ENCODE measurements around the gene RAB11FIP4.

DNA sequence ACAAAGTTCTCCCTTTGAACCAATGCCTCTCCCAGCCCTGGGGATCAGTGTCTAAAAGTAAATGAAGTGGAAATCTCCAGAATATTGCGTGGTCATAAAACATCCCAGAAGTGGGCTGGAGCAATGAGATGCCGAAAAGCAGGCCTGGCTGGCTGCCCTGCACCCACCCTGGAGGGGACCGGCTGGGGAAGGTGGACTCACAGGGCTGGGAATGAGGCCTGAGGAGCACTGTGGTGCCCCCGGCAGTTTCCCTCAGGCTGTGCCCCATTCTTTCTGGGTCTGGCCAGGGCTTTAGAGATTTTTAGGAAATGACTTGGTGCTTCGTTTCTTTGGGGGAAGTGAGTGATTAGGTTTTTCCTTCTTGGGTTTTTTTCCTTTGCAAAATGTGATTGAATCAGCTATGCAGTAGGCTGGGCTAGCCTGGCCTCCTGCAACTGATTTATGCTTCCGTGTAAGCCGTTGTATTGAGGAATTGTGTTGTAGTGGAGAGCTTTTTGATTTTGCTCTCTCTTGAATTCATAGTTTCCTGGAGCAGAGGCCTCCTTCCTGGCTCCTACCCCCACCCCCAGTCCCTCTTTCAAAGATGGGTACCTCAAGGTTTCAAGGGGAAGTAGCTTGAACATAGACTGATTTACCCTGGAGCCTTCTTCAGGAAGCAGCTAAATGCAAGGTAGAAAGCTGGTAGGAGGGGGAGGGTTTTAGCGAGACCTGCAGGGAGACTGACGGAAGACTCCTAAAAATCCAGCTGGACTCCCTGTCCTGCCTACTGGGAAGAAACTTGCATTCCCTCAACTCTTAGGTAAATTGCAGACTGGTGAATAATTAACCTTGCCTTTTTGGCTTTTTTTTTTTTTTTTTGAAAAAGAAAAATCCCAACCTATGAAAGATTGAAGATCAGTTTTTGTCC, 170.2 kb downstream of the RAB11FIP4 start:
- TF ChIP-seq, protein P1, sequence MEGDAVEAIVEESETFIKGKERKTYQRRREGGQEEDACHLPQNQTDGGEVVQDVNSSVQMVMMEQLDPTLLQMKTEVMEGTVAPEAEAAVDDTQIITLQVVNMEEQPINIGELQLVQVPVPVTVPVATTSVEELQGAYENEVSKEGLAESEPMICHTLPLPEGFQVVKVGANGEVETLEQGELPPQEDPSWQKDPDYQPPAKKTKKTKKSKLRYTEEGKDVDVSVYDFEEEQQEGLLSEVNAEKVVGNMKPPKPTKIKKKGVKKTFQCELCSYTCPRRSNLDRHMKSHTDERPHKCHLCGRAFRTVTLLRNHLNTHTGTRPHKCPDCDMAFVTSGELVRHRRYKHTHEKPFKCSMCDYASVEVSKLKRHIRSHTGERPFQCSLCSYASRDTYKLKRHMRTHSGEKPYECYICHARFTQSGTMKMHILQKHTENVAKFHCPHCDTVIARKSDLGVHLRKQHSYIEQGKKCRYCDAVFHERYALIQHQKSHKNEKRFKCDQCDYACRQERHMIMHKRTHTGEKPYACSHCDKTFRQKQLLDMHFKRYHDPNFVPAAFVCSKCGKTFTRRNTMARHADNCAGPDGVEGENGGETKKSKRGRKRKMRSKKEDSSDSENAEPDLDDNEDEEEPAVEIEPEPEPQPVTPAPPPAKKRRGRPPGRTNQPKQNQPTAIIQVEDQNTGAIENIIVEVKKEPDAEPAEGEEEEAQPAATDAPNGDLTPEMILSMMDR (IDR thresholded peaks at IDR 0.05; ENCODE audit: low read depth, low read length, missing input control), result no peak
- TF ChIP-seq REST (IDR thresholded peaks at IDR 0.05) (peak; percentile 34), RAD21 (IDR thresholded peaks at IDR 0.05) (no peak), EGR1 (IDR thresholded peaks at IDR 0.05; ENCODE audit: low read depth in 2 of 2) (no peak), FOXA1 (IDR thresholded peaks at IDR 0.05) (no peak), ATF3 (IDR thresholded peaks at IDR 0.05) (no peak), TAF1 (conservative IDR thresholded peaks at IDR 0.05) (no peak), GABPA (IDR thresholded peaks at IDR 0.05 in 1 of 2, conservative IDR thresholded peaks at IDR 0.05 in 1 of 2) (no peak), SP1 (IDR thresholded peaks at IDR 0.05) (no peak), HNF4A (conservative IDR thresholded peaks at IDR 0.05) (peak in 1 of 2 donors; percentile 37), YY1 (IDR thresholded peaks at IDR 0.05) (no peak), RXRA (IDR thresholded peaks at IDR 0.05) (no peak)
- TF ChIP-seq, protein P2, sequence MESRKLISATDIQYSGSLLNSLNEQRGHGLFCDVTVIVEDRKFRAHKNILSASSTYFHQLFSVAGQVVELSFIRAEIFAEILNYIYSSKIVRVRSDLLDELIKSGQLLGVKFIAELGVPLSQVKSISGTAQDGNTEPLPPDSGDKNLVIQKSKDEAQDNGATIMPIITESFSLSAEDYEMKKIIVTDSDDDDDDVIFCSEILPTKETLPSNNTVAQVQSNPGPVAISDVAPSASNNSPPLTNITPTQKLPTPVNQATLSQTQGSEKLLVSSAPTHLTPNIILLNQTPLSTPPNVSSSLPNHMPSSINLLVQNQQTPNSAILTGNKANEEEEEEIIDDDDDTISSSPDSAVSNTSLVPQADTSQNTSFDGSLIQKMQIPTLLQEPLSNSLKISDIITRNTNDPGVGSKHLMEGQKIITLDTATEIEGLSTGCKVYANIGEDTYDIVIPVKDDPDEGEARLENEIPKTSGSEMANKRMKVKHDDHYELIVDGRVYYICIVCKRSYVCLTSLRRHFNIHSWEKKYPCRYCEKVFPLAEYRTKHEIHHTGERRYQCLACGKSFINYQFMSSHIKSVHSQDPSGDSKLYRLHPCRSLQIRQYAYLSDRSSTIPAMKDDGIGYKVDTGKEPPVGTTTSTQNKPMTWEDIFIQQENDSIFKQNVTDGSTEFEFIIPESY (IDR thresholded peaks at IDR 0.05), result no peak
- TF ChIP-seq, protein P3, sequence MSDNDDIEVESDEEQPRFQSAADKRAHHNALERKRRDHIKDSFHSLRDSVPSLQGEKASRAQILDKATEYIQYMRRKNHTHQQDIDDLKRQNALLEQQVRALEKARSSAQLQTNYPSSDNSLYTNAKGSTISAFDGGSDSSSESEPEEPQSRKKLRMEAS (IDR thresholded peaks at IDR 0.05), result no peak

All from liver (tissue), 3 donors.